Natural killer cell (primary cell): ENCODE measurements around the gene IFT52. TPM values are rescaled to one million over a fixed set of nuclear protein-coding genes. Genes with fewer than 3 reads are reported as not detected.

Experiments used
- ATAC-seq, 3 donors: fragments of 150-1000 bp in 2 of 3; fragments of 200-7000 bp in 1 of 3; cut with Tn5 transposase; 1 replicate in 1 of 3; 2 replicates in 2 of 3; pipeline ENCODE4 v1.10.0; 2021; ENCODE audit warnings: mild to moderate bottlenecking in 2 of 3, moderate library complexity in 2 of 3
- DNase-seq, 2 donors: peaks; one replicate each; pipeline versions ENCODE4 v3.0.0 to v3.0.0-alpha.2; 2013 to 2021; ENCODE audit warnings: mixed read lengths in 1 of 2
- H3K27ac ChIP-seq: one replicate; pipeline ENCODE4 v1.5.1; 2013; ENCODE audit warnings: mild to moderate bottlenecking, low read length
- H3K27me3 ChIP-seq: one replicate; pipeline ENCODE4 v1.6.1; 2013; ENCODE audit warnings: low read length; ENCODE audit not compliant: control insufficient read depth, insufficient read depth
- H3K36me3 ChIP-seq: one replicate; pipeline ENCODE4 v1.6.1; 2013; ENCODE audit warnings: low read length; ENCODE audit not compliant: control insufficient read depth, insufficient read depth
- H3K4me1 ChIP-seq: one replicate; pipeline ENCODE4 v1.6.1; 2013; ENCODE audit warnings: low read length; ENCODE audit not compliant: control insufficient read depth, insufficient read depth
- H3K4me3 ChIP-seq: one replicate; pipeline ENCODE4 v1.5.1; 2013; ENCODE audit warnings: low read length
- H3K9me3 ChIP-seq: one replicate; pipeline ENCODE4 v1.6.1; 2013; ENCODE audit warnings: low read length; ENCODE audit not compliant: control insufficient read depth, insufficient read depth
- H3K27ac Mint-ChIP-seq, 2 donors: one replicate each; pipeline ENCODE4 v1.8.0; 2022; ENCODE audit warnings: mild to moderate bottlenecking in 2 of 2, mixed read lengths in 2 of 2, moderate library complexity in 1 of 2
- H3K27me3 Mint-ChIP-seq, 2 donors: one replicate each; pipeline ENCODE4 v1.8.0; 2022; ENCODE audit warnings: low read depth in 2 of 2, mixed read lengths in 2 of 2
- H3K36me3 Mint-ChIP-seq: one replicate; pipeline ENCODE4 v1.8.0; 2022; ENCODE audit warnings: mixed read lengths
- H3K4me1 Mint-ChIP-seq, 2 donors: one replicate each; pipeline ENCODE4 v1.8.0; 2022; ENCODE audit warnings: mixed read lengths in 2 of 2
- H3K4me3 Mint-ChIP-seq: one replicate; pipeline ENCODE4 v1.8.0; 2022; ENCODE audit warnings: mild to moderate bottlenecking, moderate library complexity, mixed read lengths
- H3K9me3 Mint-ChIP-seq, 2 donors: one replicate each; pipeline ENCODE4 v1.8.0; 2022; ENCODE audit warnings: mixed read lengths in 2 of 2
- CTCF ChIP-seq: fragments of 200-600 bp; IDR thresholded peaks from one replicate; pipeline ENCODE4 v1.8.0; 2022; ENCODE audit warnings: antibody characterized with exemption
- WGBS: methylation state at CpG from one replicate; pipeline ENCODE4 v1.1.7; 2013; ENCODE audit warnings: missing lambda C conversion rate; ENCODE audit not compliant: insufficient coverage; 5-methylcytosine and 5-hydroxymethylcytosine counted together
- intact Hi-C: fragments of 100-400 bp; cut with micrococcal nuclease; formaldehyde crosslinking; loops from one replicate; pipeline ENCODE4 v1.14.2; 2022
- total RNA-seq, 4 donors: library from RNA; stranded (reverse); fragments of 120-200 nt in 1 of 4; gene quantifications; one replicate each; pipeline versions ENCODE4 v1.2.3 to v1.2.4, GENCODE V29; 2013 to 2022

Gene IFT52
- total RNA-seq, 3 donors from 2014 or later (not counting 1 experiment from before 2014, with no cell fraction given), result 21.5 to 26.1 (median 22.4) TPM

GRCh38 chr20:43695571-43695970 is 104.8 kb downstream of the IFT52 start:
- peaks cover 14% of the 10 kb centered on the region in 2 donors for H3K4me1 Mint-ChIP-seq
- H3K27me3 Mint-ChIP-seq, result no peaks in the 10 kb centered on the region
- Histone ChIP-seq H3K4me1 (peaks cover 11% of the 10 kb centered on the region), H3K27me3 (no peaks in the 10 kb centered on the region), H3K4me3 (no peak overlapping the region), H3K27ac (no peak overlapping the region), H3K9me3 (no peaks in the 10 kb centered on the region), H3K36me3 (no peaks in the 10 kb centered on the region)
- no peak overlapping the region for H3K4me3 Mint-ChIP-seq
- H3K36me3 Mint-ChIP-seq, result no peaks in the 10 kb centered on the region
- ATAC-seq (no peak), DNase-seq (no peak)
- H3K27ac Mint-ChIP-seq, result no peak overlapping the region
- no peak for TF ChIP-seq CTCF
- intact Hi-C loops, result no loop called here
- WGBS, result 95% methylated on average over 8 of the region's 8 CpGs
- H3K9me3 Mint-ChIP-seq, result no peaks in the 10 kb centered on the region

Other genes with a start within 250 kb of the IFT52 start
- 100 to 1,000 TPM; 184 to 252 (median 229) TPM for gene SRSF6, start 133.0 kb upstream of the IFT52 start, total RNA-seq
- 10 to 100 TPM; 15.4 to 17.1 (median 17.0) TPM for gene L3MBTL1, start 83.2 kb upstream of the IFT52 start, total RNA-seq
- 1 to 10 TPM in 1 of 3 donors, under 1 TPM in 2; 0.48 to 1.2 (median 0.61) TPM for gene SGK2, start 31.9 kb upstream of the IFT52 start, total RNA-seq
- 1 to 10 TPM; 1.6 to 2.4 (median 1.7) TPM for gene MYBL2, start 76.2 kb downstream of the IFT52 start, total RNA-seq
- gene GTSF1L, start 136.1 kb downstream of the IFT52 start, total RNA-seq, result not detected